Measurements from ENCODE around the gene NDUFB8. TPM values are rescaled to one million over a fixed set of nuclear protein-coding genes. Genes with fewer than 3 reads are reported as not detected.
"Not testable (repeated sequence)": the region's sequence is repeated elsewhere in the genome, so short reads cannot be mapped to it uniquely, and the experiment has no call there.

NDUFB8 gene
- 180 TPM for polyA plus RNA-seq (2013, experiment 1 of 2; ENCODE audit: insufficient read length)
- 150 TPM for polyA plus RNA-seq (2013, experiment 2 of 2; ENCODE audit: insufficient read length)

- peak; percentile 85 for DNase-seq
Observed at GRCh38 chr10:100529475-100530298, at the start of gene NDUFB8. NDUFB8 (minus strand) TSS chr10:100529871; CDS start chr10:100529851, 20 bp downstream.

DNA sequence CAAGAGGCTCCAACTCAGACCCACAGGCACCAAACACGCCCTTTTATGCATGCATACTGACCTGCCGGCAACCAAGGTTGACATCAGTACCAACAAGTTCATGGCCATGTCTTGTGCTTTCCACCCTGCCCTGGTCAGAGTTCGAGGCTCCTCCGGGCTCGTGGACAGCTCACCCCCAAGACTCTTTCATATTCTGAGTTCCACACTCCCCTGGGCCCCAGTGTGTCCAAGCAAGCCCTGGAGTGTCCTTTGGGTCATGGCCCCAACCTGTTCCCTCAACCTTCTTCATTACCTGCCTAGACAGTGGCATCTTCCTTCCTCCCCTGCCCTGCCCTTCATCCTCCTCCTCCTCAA is 46.6 kb upstream of the NDUFB8 start:
- no peak for DNase-seq

GRCh38 chr10:100575585-100576281 is 46.1 kb upstream of the NDUFB8 start:
- no peak for DNase-seq

DNA sequence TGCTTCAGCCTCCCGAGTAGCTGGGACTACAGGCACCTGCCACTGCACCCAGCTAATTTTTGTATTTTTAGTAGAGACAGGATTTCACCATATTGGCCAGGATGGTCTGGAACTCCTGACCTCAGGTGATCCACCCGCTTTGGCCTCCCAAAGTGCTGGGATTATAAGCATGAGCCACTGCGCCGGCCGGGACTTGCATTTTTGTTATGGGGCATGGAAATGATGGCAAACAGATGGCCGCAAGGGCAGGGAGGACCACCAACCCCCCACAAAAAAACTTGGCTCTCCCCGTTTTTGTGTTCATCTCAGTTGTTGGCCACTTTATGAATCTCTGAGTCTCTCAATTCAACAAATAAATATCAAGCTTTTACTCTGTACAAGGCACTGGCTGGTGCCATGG is 45.5 kb upstream of the NDUFB8 start:
- not testable (repeated sequence) for DNase-seq

- no peak for DNase-seq
Observed at GRCh38 chr10:100571084-100571856, 41.6 kb upstream of the NDUFB8 start.

DNA sequence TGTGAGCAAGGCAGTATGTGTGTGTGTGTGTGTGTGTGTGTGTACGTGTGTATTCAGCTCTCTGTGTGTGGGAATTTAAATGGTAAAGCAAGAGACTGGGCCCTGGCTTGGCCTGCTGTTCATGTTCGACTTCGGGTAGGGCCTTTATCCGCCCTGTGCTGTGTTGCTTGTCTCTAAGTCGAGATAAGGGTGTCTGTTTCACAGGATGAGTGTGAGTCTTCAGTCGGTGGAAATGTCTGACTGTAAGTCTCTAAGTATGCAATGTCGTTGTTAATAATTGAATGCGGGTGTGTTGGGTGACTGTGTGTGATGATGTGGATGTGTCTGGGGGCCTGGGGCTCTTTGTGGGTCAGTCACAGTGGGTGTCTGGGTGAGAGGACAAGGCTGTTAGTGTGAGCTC is 40.8 kb upstream of the NDUFB8 start:
- DNase-seq = no peak

- DNase-seq = no peak
Observed at GRCh38 chr10:100569687-100570481, 40.2 kb upstream of the NDUFB8 start.

- no peak for DNase-seq
Observed at GRCh38 chr10:100568912-100569311, 39.2 kb upstream of the NDUFB8 start.

DNA sequence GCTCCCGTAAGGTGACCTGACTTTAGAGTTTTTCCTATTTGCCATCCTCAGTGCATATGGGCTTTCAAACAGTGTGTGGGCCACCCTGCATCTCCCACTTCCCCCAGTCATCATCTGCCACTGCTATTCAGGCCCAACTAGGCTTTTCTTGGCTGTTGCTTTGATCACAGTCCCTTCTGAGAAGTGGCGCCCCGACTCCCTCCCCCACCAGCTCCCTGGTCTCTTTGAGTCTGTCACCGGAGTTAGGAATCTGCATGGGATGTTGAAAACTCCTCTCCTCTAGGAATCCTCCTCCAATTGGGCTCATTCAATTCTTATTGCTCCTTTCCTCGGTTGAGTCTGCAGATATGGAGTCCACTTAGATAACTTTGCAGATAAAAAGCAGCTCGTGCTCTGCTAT is 38.2 kb upstream of the NDUFB8 start:
- DNase-seq = no peak

DNA sequence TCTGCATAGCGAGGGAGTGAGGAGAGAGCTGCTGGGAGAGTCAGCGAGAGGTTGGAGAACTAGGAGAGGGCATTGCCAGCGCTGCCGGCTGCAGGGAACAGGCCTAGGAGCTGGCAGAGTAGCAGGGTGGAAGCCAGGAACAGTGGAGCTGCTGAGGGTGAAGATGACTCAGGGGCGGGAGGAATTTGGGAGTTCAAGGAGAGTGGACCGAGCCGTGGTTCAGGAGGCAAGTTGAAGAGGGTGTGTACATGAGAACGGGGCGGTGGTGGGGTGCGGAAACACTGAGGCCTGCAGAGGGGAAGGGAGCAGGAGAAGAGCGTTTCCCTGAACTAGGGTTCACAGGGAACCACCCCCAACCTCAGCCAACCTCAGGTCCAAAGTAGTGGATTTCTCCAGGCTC is 37.6 kb upstream of the NDUFB8 start:
- DNase-seq = no peak

DNA sequence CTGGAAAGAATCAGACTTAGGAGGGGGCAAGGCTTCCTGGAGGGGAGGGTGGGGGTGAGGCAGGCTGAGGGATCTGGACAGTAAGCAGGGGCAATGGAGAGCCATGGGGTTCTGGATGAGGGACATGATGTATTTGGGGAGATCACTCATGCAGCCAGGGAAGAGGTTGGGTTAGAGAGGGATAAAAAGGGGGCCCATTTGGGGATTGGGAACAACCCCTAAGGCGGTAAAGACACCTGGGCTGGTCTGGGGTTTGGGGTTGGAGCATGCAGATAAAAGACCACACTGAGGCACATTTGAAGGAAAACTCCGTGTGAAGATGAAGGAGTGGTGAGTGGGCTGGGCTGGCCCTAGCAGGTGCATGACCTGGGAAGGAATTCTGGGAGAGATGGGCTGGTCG is 36.9 kb upstream of the NDUFB8 start:
- no peak for DNase-seq

- DNase-seq = no peak
Observed at GRCh38 chr10:100565206-100565985, 35.7 kb upstream of the NDUFB8 start.

- DNase-seq = peak; percentile 63
Observed at GRCh38 chr10:100562008-100562672, 32.5 kb upstream of the NDUFB8 start.

- no peak for DNase-seq
Observed at GRCh38 chr10:100561005-100561404, 31.3 kb upstream of the NDUFB8 start.

GRCh38 chr10:100560248-100560647 is 30.6 kb upstream of the NDUFB8 start:
- no peak for DNase-seq

DNA sequence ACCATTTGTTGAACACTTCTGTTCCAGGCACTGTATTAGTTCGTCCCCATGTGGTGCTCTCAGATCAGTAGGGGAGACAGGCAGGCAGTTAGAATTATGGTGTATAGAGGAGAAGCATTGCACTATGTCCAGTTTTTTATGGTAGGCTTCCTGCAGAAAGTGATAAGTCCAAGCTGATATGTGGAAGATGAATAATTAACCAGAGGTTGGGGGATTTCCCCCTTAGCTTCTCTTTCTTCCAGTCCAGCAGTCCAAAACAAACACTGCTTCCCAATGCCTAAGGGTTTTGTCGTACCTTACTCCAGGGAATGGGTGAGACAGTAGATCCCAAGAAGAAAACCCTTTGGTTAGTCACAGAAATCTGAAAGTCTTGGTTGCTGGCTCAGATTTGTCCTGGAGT is 25.2 kb upstream of the NDUFB8 start:
- DNase-seq = no peak

DNA sequence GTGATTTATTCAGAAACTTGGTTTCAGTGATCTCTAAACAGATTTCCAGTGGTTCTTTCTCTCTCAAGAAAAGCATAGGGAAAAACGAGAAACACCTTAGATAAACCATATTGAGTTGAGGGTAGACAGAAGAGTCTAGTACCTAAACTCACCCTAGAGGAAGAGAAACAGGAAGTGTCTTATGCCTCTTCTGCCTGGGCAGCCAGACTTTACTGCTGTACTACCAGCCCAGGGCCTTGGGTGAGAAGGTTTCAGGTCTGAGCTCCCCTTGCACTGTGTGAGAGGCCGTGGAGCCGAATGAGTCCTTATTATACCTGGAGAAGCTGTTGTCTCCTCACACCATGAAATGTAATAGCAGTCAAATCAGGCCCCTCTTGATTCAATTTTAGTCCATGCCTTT is 24.3 kb upstream of the NDUFB8 start:
- no peak for DNase-seq

GRCh38 chr10:100551738-100552137 is 22.1 kb upstream of the NDUFB8 start:
- no peak for DNase-seq

GRCh38 chr10:100551196-100551595 is 21.5 kb upstream of the NDUFB8 start:
- no peak for DNase-seq

DNA sequence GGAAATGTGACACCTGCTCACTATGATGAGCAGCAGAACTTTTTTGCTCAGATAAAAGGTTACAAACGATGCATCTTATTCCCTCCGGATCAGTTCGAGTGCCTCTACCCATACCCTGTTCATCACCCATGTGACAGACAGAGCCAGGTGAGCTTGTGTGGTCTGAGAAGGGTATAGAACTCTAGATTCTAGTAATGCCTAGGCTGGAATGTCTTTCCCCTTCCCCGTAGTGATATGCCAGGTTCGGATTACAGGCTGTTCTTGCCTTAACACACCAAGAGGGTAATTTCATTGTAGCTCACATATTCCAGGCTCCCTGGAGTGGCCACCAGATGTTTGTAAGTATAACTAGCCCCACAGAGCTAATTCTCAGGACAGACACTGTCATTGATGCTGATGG is 15.3 kb upstream of the NDUFB8 start:
- no peak for DNase-seq

GRCh38 chr10:100537475-100537874 is 7.8 kb upstream of the NDUFB8 start:
- no peak for DNase-seq

All from fibroblast of skin of back (primary cell).